ENCODE results near the gene LMAN2.
A peak's percentile ranks its signal among the peaks of the same experiment; 100 is the strongest.

DNA sequence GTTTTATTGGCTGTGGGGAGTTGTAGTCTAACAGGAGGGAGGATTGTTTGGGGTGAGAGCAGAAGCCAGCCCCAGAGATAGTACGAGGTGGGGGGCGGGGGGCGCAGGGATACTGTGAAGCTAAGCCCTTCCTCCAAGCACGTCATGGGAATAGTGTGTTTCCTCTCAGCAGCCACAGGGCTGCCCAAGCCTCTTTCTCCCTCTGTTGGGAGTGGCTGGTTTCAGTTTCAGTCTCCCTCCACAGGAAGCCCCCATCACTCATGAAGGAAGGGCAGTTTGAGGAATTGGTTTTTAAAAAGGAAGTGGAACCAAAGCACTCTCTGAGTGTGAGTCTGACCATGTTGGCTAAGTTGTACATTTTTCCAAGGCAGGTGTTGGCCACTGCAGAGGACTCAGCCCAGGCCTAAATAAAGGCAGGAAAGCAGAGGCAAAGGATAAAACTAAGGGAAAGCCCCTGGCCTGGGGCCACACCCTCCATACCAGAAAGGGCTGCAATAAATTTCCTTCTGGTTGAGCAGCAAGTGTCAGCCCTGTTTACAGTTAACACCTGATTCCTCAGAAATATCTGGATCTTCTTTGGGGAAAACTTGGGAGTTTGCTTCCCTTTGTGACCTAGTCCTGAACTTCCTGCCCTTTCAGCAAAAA, 51.1 kb downstream of the LMAN2 start:
- TF ChIP-seq, protein P1, sequence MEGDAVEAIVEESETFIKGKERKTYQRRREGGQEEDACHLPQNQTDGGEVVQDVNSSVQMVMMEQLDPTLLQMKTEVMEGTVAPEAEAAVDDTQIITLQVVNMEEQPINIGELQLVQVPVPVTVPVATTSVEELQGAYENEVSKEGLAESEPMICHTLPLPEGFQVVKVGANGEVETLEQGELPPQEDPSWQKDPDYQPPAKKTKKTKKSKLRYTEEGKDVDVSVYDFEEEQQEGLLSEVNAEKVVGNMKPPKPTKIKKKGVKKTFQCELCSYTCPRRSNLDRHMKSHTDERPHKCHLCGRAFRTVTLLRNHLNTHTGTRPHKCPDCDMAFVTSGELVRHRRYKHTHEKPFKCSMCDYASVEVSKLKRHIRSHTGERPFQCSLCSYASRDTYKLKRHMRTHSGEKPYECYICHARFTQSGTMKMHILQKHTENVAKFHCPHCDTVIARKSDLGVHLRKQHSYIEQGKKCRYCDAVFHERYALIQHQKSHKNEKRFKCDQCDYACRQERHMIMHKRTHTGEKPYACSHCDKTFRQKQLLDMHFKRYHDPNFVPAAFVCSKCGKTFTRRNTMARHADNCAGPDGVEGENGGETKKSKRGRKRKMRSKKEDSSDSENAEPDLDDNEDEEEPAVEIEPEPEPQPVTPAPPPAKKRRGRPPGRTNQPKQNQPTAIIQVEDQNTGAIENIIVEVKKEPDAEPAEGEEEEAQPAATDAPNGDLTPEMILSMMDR (IDR thresholded peaks at IDR 0.05), result peak in 2 of 5 experiments; percentile 19 to 21
- TF ChIP-seq POLR2AphosphoS5 (IDR thresholded peaks at IDR 0.05), result no peak
- no peak for TF ChIP-seq EP300 (IDR thresholded peaks at IDR 0.05; ENCODE audit: low read depth)
- no peak for TF ChIP-seq POLR2A (IDR thresholded peaks at IDR 0.05)

Data from transverse colon (tissue), 4 donors.